GM18526 (cell line): ENCODE data around the gene ORAI1.

ENCODE experiments used
- POLR2A ChIP-seq: IDR thresholded peaks from 3 replicates; pipeline ENCODE4 v1.6.1; 2011; ENCODE audit not compliant: insufficient read length; ENCODE audit errors: extremely low read depth

Gene ORAI1

DNA sequence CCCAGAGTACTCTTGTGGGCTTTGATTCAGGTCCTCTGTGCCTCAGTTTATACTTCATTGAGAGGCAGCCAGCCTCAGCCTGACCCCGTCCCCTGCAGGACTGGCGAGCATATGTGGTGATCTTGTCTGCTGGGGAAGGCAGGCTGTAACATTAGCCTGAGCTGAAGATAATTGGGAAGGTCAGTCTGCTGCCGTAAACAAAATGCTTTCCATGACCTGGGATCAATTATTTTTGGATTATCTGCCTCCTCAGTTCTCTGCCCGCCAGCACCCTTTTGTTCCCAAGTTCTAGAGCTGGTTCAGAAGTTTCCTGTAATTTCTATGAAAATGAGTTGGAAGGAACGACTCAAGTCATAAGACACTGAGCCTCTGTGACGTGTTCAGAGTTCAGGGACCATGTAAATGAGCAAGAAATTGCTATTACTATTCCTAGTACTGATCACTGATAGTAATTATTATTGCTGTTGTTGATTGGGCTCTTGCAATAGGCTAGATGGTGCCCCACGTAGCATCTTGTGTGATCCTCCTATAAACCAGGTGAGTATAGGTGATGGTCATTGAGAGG is 4.5 kb downstream of the ORAI1 start:
- no peak for TF ChIP-seq POLR2A

DNA sequence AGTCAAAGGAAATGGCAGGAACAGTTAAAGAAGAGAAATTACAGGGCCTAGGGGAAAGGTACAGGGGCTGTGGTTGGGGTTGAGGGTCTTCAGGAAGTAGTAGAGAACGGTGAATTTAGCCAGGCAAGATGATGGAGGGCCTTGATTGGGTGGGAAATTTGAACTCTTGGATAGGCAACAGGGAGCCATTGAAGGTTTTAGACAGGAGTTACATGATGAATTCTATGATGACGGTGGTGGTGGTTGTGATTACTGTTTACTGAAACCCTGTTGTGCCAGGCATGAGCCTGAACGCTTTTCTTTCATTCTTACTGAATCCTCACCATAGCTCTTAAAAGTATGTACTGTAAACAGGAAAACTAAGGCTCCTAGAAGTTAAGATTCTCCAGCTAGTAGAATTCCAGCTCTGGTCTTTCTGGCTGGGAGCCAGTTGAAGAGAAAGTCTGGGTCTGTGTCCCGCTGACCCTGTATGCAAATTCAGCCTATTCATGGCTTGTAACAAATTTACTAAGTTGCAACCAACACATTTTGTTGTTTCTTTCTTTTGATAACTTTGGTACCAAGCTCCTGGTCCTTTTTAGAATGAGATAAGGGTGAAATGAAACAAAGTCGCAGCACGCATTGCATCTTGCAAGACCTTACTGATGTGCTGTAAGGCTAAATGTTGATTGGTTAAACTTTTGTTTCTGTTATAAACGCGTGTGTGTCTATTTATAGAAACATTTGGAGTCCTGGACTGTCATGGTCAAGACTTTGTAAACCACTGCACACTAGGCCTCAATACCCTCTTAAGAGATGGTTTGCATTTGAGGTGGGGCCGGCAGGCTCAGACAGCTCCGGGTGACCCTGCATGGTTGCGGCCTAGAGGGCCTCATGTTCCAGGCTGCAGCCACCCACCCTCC is 6.0 kb downstream of the ORAI1 start:
- no peak for TF ChIP-seq POLR2A

DNA sequence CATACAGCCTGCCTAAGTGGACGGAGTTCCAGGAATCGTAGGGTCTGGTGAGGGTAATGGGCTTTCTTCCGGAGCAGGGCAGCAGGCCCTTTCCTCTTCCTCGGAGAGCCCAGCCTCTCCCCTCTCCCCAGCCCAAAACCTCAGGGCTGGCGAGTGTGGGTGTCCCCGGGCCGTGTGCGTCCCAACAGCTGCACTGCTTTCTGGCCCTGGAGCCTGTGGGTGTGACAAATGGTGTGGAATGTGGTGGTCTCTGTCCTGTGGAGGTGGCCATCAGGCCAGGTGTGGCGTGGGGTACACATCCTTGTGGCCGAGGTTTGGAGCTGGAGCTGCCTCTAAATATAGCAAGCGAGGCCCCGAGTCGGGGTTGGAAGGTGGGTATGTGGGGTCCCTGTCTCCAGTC is 8.5 kb downstream of the ORAI1 start:
- TF ChIP-seq POLR2A = no peak

DNA sequence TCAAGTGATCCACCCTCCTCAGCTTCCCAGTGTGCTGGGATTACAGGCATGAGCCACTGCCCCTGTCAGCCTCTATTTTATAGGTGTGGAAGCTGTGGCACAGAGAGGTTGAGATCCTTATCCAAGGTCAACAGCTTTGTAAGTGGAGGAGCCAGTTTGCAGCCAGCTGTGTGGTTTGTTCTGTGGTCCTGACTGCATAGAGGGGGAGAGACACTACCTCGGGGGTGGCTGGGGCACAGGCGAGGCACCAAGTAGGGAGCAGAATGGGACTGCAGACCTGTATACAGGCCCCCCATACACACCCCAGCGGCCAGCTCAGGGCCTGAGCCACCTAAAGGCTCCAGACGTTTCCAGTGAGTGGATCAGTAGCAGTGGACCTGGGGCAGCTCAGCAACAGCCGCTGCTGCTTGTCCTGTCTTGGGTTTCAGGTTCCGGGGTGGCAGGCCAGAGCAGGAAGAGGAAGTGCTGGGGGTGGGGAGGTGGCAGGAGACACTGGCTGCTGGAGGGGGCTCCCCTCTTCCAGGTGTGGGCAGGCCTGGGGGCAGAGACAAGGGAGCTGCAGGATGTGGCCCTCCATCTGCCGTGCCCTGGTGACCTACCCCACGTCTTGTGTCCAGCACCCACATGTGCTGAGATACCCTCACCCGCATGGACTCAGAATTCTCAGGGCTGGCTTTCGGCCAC is 11.0 kb downstream of the ORAI1 start:
- peak; percentile 54 for TF ChIP-seq POLR2A

DNA sequence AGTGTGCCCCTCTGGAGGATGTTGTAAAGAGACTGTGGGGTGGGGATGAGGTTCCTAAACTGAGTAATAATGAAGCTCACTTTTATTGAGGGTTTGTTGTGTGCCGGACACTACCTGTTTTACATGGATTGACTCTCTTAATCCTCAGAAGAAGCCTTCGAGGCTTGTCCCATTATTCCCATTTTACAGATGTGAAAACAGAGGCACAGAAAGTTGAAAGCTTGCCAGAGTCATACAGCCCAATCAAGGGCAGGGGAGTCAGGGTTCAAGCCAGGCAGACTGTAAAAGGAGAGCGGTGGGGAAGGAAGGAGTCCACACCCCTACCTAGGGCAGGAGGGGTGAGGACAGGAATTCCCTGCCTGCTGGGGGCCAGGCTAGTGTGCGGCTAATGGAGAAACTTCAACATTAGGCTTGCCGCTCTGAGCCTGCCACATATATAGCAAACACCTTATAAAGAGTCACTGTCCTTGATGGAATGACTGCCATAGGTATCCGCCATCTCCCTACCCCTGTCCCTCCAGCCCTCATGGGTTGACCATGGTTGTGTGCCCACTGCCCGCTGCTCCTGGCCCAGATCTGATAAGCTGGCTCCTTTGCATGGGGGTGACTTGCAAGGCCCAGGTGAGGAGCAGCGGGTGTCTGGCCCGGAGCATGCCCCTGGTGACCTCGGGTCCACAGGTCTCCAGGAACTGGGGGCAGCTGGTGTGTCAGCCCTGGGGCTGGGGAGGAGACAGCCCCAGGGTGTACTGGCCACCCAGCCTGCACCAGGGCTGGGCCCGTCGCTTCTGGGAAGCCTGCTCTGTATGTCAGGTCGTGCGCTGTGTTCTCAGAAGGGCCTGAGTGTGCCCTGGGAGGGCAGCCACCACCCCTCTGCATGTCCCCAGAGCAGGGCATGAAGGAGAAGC is 12.2 kb downstream of the ORAI1 start:
- no peak for TF ChIP-seq POLR2A

DNA sequence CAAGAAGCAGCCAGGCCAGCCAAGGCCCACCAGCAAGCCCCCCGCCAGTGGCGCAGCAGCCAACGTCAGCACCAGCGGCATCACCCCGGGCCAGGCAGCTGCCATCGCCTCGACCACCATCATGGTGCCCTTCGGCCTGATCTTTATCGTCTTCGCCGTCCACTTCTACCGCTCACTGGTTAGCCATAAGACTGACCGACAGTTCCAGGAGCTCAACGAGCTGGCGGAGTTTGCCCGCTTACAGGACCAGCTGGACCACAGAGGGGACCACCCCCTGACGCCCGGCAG is 15.0 kb downstream of the ORAI1 start:
- TF ChIP-seq POLR2A = no peak

DNA sequence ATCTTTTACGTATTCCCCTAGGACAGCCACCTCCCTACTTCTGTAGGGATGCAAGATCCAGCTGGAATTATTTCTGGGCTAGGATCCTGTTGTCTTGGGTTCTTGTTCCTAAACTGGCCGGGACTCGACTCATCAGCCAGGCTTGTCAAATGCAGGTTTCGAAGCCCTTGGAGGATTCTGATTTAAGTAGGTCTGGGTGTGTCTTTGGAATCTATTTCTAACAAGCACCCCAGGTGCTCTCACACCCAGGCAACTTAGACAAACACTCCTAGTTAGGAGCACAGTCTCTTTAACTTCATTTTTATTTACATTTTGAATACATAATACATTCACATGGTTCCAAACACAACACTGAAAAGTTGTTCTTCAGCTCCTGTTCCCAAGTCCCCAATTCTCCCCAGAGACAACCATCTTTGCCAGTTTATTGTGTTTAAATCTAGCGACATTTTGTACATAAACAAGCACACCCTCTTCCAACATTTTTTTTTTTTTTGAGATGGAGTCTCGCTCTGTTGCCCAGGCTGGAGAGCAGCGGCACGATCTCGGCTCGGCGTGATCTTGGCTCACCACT is 22.2 kb downstream of the ORAI1 start:
- no peak for TF ChIP-seq POLR2A

DNA sequence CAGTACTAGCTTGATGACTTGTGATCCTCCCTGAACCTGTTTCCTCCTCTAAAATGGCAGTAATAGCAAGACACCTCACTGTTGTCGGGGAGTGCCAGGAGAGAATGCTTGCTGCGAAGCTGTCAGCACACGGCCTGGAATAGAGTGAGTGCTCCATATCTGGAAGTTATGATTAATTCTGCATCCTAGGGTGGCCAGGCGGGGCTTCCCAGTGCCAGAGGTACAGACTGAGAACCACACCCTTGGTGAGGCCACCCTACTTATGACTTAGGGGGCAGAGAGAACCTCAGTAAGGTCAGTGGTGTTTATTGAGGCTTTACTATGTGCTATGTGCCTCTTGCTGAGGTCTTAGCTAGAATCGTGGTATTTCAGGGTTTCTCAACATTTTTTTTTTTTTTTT is 23.0 kb downstream of the ORAI1 start:
- no peak for TF ChIP-seq POLR2A

DNA sequence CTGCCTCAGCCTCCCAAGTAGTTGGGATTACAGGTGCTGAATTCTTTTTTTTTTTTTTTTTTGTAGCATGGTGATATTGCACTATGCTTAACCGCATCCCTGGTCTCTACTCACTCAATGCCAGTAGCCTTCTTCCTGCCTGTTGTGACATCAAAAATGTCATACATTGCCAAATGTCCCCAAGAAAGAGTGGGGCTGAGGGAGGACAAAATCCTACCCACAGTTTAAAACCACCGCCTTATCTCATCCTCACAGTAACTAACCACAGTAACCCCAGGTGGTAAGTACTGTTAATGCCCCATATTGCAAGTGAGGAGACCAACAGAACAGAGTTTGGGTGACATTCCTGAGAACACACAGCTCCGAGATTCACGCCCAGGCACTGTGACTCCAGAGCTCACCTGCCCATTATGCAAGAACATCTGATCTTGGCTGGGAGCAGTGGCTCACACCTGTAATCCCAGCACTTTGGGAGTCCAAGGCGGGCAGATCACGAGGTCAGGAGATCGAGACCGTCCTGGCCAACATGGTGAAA is 23.6 kb downstream of the ORAI1 start:
- TF ChIP-seq POLR2A = no peak

DNA sequence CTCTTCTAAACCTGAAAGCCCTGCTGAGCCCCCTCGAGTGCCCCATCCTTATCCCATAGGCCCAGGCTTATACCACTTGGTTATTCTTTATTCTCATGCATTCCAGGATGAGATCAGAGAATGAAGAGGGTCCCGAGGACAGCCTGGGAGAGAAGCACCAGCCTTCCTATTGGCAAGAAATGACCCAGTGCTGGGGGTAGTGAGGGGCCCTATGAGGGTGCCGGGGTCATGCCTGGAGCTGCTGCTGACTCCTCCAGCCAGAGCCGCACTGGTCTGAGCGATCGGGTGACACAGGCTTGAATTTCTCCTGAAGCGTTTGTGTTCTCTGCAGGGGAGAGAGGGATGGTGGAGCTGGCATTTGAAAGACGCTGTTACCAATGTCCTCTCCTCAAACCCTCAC is 25.0 kb downstream of the ORAI1 start:
- TF ChIP-seq POLR2A = no peak

DNA sequence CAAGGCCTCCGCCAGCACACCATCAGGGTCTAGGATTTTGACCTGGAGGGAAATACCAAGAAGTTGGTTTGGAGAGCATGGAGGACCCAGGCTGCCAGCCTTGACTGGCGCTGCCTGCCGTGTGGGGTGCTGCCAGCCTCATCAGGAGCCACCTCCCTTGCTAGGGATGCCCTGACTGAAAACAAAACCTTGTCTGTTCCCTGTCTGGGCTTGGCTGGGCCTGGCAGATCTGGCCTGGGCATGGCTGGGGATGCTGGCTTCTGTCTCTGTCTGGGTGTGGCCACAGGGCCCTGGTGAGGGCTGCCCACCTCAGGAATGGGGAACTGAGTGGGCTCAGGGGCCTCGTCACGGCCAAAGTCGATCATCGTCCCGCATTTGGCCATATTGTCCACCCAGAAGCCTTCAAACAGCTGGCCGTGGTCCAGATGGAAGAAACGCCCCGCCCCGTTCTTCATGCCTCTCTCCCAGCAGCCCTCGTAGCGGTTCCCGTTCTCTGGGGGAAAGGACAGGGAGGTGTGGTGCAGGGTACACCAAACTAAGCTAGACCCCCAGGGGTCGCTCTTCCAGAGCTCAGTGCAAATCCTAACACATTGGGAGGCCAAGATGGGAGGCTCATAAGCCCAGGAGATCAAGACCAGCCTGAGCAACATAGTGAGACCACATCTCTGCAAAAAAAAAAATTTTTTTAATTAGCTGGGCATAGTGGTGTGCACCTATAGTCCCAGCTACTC is 26.6 kb downstream of the ORAI1 start:
- no peak for TF ChIP-seq POLR2A

DNA sequence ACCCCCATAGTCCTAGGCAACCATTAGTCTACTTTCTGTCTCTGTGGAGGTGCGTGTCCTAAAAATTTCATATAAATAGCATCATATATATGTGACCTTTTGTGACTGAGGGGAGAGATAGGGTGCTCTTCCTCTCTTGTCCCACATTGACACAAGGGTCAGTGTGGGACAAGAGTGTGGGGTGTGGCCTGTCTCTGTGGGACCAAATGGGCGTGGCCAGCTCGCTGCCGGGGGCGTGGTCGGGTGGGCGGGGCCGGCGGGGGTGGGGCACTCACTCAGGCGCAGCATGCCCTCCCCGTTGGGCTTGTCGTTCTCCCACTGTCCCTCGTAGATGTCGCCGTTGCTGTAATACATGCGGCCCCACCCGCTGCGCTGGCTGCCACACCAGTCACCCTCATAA is 27.7 kb downstream of the ORAI1 start:
- no peak for TF ChIP-seq POLR2A

DNA sequence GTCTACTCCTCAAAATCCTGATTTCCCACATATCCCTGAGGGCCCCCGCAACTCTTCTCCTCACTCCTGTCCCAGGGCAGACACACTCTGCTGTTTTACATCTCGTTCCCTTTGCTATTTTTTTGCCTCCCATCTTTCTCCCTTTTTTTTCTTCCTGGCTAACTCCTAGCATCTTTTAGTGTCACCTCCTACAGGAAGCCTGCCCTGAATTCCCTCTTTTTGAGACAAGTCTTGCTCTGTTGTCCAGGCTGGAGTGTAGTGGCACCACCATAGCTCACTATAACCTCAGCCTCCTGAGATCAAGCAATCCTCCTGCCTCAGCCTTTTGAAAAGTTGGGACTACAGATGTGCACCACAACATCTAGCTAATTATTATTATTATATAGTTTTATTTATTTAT is 29.8 kb downstream of the ORAI1 start:
- TF ChIP-seq POLR2A = no peak

DNA sequence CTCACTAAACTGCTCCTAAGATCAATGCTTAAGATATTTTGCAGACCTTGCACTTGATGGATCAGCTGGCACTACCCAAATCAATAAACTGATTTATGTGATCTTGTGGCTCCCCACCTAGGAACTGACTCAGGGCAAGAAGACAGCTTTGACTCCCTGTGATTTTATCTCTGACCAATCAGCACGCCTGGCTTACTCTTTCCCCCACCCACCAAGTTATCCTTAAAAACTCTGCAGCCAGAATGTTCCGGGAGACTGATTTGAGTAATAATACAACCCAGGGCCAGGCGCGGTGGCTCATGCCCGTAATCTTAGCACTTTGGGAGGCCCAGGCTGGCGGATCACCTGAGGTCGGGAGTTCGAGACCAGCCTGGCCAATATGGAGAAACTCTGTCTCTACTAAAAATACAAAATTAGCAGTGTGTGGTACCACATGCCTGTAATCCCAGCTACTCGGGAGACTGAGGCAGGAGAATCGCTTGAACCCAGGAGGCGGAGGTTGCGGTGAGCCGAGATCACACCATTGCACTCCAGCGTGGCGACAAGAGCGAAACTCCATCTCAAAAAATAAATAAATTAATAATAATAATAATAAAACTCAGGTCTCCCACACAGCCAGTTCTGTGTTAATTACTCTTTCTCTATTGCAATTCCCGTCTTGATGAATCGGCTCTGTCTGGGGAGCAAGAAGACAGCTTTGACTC is 31.1 kb downstream of the ORAI1 start:
- no peak for TF ChIP-seq POLR2A

DNA sequence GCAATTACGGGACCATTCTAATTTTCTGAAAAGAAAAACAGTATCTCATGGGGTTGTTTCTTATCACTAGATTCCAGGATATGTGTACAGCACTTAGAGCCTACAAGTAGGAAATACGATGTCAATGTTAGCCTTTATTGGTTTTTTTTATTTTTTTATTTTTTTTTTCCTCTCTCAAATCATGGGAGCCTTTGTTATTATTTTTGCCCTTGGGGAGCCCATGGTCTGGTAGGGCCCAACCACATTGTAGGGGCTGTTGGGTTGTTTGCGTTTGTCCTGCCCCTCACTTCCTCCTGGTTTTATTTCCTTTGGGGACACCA is 37.2 kb downstream of the ORAI1 start:
- no peak for TF ChIP-seq POLR2A
